ENCODE results near the gene MLLT3. TPM values are rescaled to one million over a fixed set of nuclear protein-coding genes. Genes with fewer than 3 reads are reported as not detected.

Gene MLLT3
- total RNA-seq, 4 donors from 2014 or later, result 4.8 to 17.8 (median 12.1) TPM

DNA sequence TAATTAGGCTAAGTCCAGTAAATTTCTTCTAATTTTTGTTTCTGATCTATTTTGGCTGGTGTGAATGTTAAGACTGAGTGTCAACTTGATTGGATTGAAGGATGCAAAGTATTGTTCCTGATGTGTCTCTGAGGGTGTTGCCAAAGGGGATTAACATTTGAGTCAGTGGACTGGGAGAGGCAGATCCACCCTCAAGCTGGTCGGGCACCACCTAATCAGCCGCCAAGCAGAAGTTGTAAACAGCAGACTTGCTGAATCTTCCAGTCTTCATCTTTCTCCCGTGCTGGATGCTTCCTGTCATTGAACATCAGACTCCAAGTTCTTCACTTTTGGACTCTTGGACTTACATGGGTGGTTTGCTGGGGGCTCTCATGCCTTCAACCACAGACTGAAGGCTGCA lies 21.4 kb upstream of the MLLT3 start:
- TF ChIP-seq, protein P1, sequence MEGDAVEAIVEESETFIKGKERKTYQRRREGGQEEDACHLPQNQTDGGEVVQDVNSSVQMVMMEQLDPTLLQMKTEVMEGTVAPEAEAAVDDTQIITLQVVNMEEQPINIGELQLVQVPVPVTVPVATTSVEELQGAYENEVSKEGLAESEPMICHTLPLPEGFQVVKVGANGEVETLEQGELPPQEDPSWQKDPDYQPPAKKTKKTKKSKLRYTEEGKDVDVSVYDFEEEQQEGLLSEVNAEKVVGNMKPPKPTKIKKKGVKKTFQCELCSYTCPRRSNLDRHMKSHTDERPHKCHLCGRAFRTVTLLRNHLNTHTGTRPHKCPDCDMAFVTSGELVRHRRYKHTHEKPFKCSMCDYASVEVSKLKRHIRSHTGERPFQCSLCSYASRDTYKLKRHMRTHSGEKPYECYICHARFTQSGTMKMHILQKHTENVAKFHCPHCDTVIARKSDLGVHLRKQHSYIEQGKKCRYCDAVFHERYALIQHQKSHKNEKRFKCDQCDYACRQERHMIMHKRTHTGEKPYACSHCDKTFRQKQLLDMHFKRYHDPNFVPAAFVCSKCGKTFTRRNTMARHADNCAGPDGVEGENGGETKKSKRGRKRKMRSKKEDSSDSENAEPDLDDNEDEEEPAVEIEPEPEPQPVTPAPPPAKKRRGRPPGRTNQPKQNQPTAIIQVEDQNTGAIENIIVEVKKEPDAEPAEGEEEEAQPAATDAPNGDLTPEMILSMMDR (IDR thresholded peaks at IDR 0.05), result no peak
- DNase-seq (ENCODE audit: low spot score) (no peak), ATAC-seq (ENCODE audit: low FRiP score) (no peak)

DNA sequence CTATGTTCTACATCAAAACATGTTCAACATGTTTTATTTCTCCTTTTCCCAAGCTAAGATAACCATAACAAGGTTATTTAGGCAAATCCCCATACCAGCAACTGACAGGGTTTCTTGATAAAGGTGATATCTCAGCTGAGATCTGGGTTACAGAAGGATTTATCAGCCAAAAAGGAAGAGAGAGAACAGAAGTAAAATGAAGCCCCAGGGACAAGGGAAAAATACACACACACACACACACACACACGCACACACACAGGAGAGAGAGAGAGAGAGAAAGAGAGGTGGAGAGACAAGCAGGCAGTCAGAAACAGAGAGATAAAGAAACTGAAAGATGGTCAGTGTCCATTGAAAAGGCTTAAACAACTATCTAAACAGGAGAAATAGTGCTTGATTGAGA lies 19.7 kb upstream of the MLLT3 start:
- DNase-seq (ENCODE audit: low spot score) (no peak), ATAC-seq (ENCODE audit: low FRiP score) (no peak)
- TF ChIP-seq, protein P1 (IDR thresholded peaks at IDR 0.05), result no peak

DNA sequence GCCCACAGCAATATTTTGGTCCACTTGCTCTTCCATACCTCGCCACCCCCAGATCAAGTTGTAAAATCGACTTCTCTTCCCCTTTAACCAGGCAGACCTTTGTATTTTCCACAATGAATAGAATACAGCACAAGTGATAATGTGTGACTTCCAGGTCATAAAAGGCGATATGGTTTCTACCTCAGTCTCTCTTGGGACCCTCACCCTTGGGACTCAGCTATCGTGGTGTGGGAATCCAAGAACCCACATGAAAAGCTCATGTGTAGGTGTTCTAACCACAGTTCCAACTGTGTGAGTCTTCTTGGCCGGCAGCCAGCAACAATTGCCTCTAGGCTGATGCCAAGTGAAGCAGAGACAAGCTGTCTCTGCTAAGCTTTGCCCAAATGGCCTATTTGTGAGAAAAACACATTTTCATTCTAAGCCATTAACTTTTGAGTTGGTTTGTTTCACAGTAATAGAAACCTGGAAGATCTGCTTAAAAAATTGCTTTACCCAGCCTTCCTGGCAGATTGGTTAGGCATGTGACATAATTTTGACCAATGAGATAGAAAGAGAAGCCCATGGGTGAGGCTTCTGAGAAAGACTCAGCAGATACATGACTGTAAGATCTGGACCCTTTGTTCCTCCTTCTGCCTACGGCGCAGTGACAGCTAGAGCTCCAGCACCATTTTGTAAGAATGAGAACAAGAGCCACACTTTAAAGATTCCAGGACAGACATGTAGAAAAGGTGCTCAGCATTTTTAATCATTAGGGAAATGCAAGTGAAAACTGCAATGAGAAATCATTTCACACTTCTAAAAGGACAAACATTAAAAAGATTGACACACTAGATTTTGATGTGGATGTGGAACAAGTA lies 18.3 kb upstream of the MLLT3 start:
- no peak for DNase-seq (ENCODE audit: low spot score)
- ATAC-seq (ENCODE audit: low FRiP score), result no peak
- TF ChIP-seq, protein P1 (IDR thresholded peaks at IDR 0.05), result no peak

DNA sequence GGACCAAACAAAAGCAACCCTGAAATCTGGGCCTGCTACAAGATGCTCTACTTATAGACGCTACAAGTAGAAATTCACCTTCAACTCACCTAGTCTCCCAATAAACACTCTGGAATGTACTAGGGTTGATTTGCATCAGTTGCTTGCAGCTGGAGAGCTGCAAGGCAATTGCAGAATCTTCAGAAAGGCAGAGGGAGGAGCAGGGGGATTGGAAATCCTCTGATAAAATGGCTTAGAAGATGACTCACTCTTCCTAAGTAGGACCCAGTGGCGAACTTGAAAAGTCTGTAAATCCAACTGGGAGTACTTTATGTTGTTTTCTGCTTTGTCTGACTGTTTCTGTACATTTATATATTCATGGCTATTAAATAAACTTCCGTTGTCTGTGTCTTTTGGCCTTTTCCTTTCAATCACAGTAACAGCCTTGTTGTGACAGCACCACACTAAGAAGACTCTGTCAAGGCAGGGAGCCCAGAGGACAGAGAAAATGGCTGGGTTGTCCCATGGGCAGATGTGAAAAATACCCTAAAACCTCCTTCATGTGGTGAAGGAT lies 14.7 kb upstream of the MLLT3 start:
- ATAC-seq (ENCODE audit: low FRiP score) (no peak), DNase-seq (ENCODE audit: low spot score) (no peak)
- TF ChIP-seq, protein P1 (IDR thresholded peaks at IDR 0.05), result no peak

DNA sequence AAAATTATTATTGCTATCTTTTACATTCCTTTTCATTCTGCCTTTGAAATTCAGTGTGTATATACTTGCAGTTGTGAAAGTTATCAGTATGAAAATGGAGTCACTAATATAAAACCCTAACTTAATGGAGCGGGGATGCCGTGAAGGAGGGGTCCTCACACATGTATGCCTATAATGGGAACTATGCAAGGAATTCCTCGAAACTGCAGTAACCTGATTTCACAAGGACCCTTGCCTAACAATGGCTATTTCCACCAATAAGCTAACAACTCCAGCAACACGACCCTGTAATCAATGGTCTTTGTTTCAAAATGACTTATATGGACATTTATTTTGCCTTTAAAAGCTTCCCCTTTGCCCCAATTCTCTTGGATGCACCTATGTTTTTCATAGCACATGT lies 12.6 kb upstream of the MLLT3 start:
- ATAC-seq (ENCODE audit: low FRiP score) (no peak), DNase-seq (ENCODE audit: low spot score) (no peak)
- TF ChIP-seq, protein P1 (IDR thresholded peaks at IDR 0.05), result no peak

DNA sequence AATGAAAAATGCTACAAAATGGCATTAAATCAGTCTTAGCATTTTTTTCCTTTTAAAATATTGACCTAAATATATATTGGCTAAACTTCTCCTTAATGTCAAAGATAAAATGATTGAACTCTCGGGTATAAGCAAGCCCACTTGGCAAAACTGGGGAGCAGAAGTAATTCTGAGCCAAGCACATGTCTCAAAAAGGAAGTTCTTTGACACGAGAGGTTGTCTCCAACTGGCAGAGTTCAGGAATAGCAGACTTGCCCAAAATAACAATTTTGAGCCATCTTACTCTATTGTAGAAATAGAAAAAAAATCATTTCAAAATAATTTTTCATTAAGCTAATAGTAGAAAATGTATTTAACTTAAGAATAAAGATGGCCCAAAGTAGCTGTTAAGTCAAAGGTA lies 10.4 kb upstream of the MLLT3 start:
- no peak for DNase-seq (ENCODE audit: low spot score)
- TF ChIP-seq, protein P1 (IDR thresholded peaks at IDR 0.05), result no peak
- ATAC-seq (ENCODE audit: low FRiP score), result no peak
